HL-60 (cell line): Measurements from ENCODE around the gene CCDC61.

Experiments used
- DNase-seq, 2 experiments: peaks; one replicate each; pipeline ENCODE4 v3.0.0-alpha.2; 2010 to 2020; ENCODE audit warnings: low read depth in 1 of 2, low spot score in 1 of 2
- H3K27ac ChIP-seq: fragments of 250-450 bp; sonication (Bioruptor Pico); replicated peaks from 2 replicates; pipeline ENCODE4 v1.5.1; 2020; ENCODE audit warnings: mild to moderate bottlenecking, moderate library complexity
- H3K27me3 ChIP-seq: fragments of 250-450 bp; sonication (Bioruptor Pico); 2 replicates; pipeline ENCODE4 v1.5.1; 2021; ENCODE audit warnings: mild to moderate bottlenecking, moderate library complexity; ENCODE audit not compliant: insufficient read depth, poor library complexity, severe bottlenecking
- H3K4me3 ChIP-seq: replicated peaks from 2 replicates; pipeline ENCODE4 v1.5.1; 2011; ENCODE audit warnings: mild to moderate bottlenecking, control low read depth, low read length; ENCODE audit not compliant: insufficient read depth
- CTCF ChIP-seq: IDR thresholded peaks from one replicate; pipeline ENCODE4 v1.5.1; 2011; ENCODE audit warnings: low read length, control low read depth, inconsistent platforms; ENCODE audit not compliant: insufficient read depth
- GABPA ChIP-seq: IDR thresholded peaks from 2 replicates; pipeline ENCODE4 v1.6.1; 2012; ENCODE audit warnings: low read depth
- POLR2AphosphoS5 ChIP-seq: IDR thresholded peaks from 2 replicates; pipeline ENCODE4 v1.6.1; 2012; ENCODE audit warnings: low read depth
- REST ChIP-seq: IDR thresholded peaks from 2 replicates; pipeline ENCODE4 v1.6.1; 2012; ENCODE audit warnings: low read depth; ENCODE audit not compliant: insufficient replicate concordance
- SPI1 ChIP-seq: IDR thresholded peaks from 2 replicates; pipeline ENCODE4 v1.6.1; 2012; ENCODE audit warnings: low read depth, mild to moderate bottlenecking, borderline replicate concordance
- microRNA-seq: library from miRNA; unstranded; fragments of <30 nt; microRNA quantifications from one replicate; pipeline ENCODE4, GENCODE V29; 2018

CCDC61 gene

GRCh38 chr19:46066471-46066870 lies 71.2 kb downstream of the CCDC61 start:
- TF ChIP-seq SPI1: no peak
- TF ChIP-seq REST: no peak
- no peak for TF ChIP-seq CTCF
- no peak for TF ChIP-seq POLR2AphosphoS5
- TF ChIP-seq GABPA: no peak
- Histone ChIP-seq H3K4me3 (no peak overlapping the region), H3K27me3 (peaks cover 16% of the 10 kb centered on the region), H3K27ac (no peak overlapping the region)
- DNase-seq: no peak

- H3K4me3 ChIP-seq: no peak overlapping the region
- H3K27ac ChIP-seq: no peak overlapping the region
- H3K27me3 ChIP-seq: peaks cover 19% of the 10 kb centered on the region
- DNase-seq: no peak
- no peak for TF ChIP-seq SPI1
- TF ChIP-seq POLR2AphosphoS5: no peak
- no peak for TF ChIP-seq GABPA
- no peak for TF ChIP-seq REST
Measured at GRCh38 chr19:46067691-46068090, 72.4 kb downstream of the CCDC61 start.

Small RNAs within 50 kb of the gene (microRNA-seq; reads per million reads assigned to microRNA genes)
- gene MIR769: 313 reads per million, percentile 80 among the genes with 10 or more reads in this experiment
